HepG2 (cell line): ENCODE measurements around the gene AGRN. TPM values are rescaled to one million over a fixed set of nuclear protein-coding genes. Genes with fewer than 3 reads are reported as not detected.

Experiments used
- ARNTL ChIP-seq: sonication (generic); formaldehyde crosslinking; IDR thresholded peaks from 2 replicates; pipeline ENCODE4 v1.4.0; 2020; ENCODE audit warnings: mild to moderate bottlenecking, missing genetic modification reagents
- BHLHE40 ChIP-seq: IDR thresholded peaks from 2 replicates; pipeline ENCODE4 v1.6.1; 2011; ENCODE audit warnings: low read length, improper control_type of control experiment
- CBX5 ChIP-seq: sonication (generic); formaldehyde crosslinking; IDR thresholded peaks from 2 replicates; pipeline ENCODE4 v1.4.0; 2020; ENCODE audit warnings: missing genetic modification reagents, borderline replicate concordance
- DPF2 ChIP-seq: sonication (generic); formaldehyde crosslinking; IDR thresholded peaks from 2 replicates; pipeline ENCODE4 v1.4.0; 2020; ENCODE audit warnings: mild to moderate bottlenecking, low read depth, missing genetic modification reagents, borderline replicate concordance
- GFI1 ChIP-seq: sonication (generic); formaldehyde crosslinking; IDR thresholded peaks from 2 replicates; pipeline ENCODE4 v1.5.0; 2020; ENCODE audit warnings: missing genetic modification reagents, mild to moderate bottlenecking, borderline replicate concordance
- JUNB ChIP-seq: sonication (generic); formaldehyde crosslinking; IDR thresholded peaks from 2 replicates; pipeline ENCODE4 v1.8.0; 2022; ENCODE audit warnings: missing genetic modification reagents, mild to moderate bottlenecking, borderline replicate concordance
- KDM2A ChIP-seq: sonication (generic); formaldehyde crosslinking; IDR thresholded peaks from 2 replicates; pipeline ENCODE4 v1.4.0; 2020; ENCODE audit warnings: low read depth, missing genetic modification reagents, borderline replicate concordance
- KDM5B ChIP-seq: sonication (generic); formaldehyde crosslinking; IDR thresholded peaks from 2 replicates; pipeline ENCODE4 v1.4.0; 2020; ENCODE audit warnings: missing genetic modification reagents, mild to moderate bottlenecking, borderline replicate concordance
- MIXL1 ChIP-seq: IDR thresholded peaks from 2 replicates; pipeline ENCODE4 v1.6.1; 2016
- MXD1 ChIP-seq: sonication (generic); formaldehyde crosslinking; IDR thresholded peaks from 2 replicates; pipeline ENCODE4 v1.4.0; 2020; ENCODE audit warnings: mild to moderate bottlenecking, missing genetic modification reagents
- NCOA5 ChIP-seq: sonication (generic); formaldehyde crosslinking; IDR thresholded peaks from 2 replicates; pipeline ENCODE4 v1.4.0; 2020; ENCODE audit warnings: missing genetic modification reagents
- NFIB ChIP-seq: sonication (generic); formaldehyde crosslinking; IDR thresholded peaks from 2 replicates; pipeline ENCODE4 v1.9.0; 2021; ENCODE audit warnings: missing genetic modification reagents, mild to moderate bottlenecking, borderline replicate concordance
- NPAS2 ChIP-seq: sonication (generic); formaldehyde crosslinking; IDR thresholded peaks from 2 replicates; pipeline ENCODE4 v1.8.0; 2022; ENCODE audit warnings: mild to moderate bottlenecking, missing genetic modification reagents, borderline replicate concordance
- PLRG1 ChIP-seq: fragments of 450-650 bp; conservative IDR thresholded peaks from 2 replicates; pipeline ENCODE4 v1.6.1; 2016
- PLSCR1 ChIP-seq: sonication (generic); formaldehyde crosslinking; IDR thresholded peaks from 2 replicates; pipeline ENCODE4 v1.5.0; 2020; ENCODE audit warnings: missing genetic modification reagents, mild to moderate bottlenecking, borderline replicate concordance
- RAD21 ChIP-seq: fragments of 450-650 bp; formaldehyde crosslinking; IDR thresholded peaks from 2 replicates; pipeline ENCODE4 v1.5.0; 2020; ENCODE audit warnings: mild to moderate bottlenecking
- SIX1 ChIP-seq: sonication (generic); formaldehyde crosslinking; IDR thresholded peaks from 2 replicates; pipeline ENCODE4 v1.4.0; 2020; ENCODE audit warnings: missing genetic modification reagents, borderline replicate concordance
- SMC3 ChIP-seq: IDR thresholded peaks from 2 replicates; pipeline ENCODE4 v1.6.1; 2011; ENCODE audit warnings: low read length, improper control_type of control experiment
- TCF12 ChIP-seq, 2 experiments: fragments of 450-650 bp in 1 of 2; sonication (generic) in 1 of 2; formaldehyde crosslinking in 1 of 2; IDR thresholded peaks; 2 replicates each; pipeline versions ENCODE4 v1.6.1 to v1.8.0; 2017 to 2022; ENCODE audit warnings: antibody characterized with exemption in 1 of 2, mild to moderate bottlenecking in 1 of 2, missing genetic modification reagents in 1 of 2, moderate library complexity in 1 of 2
- TFDP1 ChIP-seq: IDR thresholded peaks from 2 replicates; pipeline ENCODE4 v1.6.1; 2016; ENCODE audit warnings: missing compliant biosample characterization, missing genetic modification reagents, borderline replicate concordance
- TGIF2 ChIP-seq: IDR thresholded peaks from 2 replicates; pipeline ENCODE4 v1.6.1; 2016; ENCODE audit warnings: control low read depth, missing compliant biosample characterization
- ZNF12 ChIP-seq: sonication (generic); formaldehyde crosslinking; IDR thresholded peaks from 2 replicates; pipeline ENCODE4 v1.5.0; 2020; ENCODE audit warnings: missing genetic modification reagents
- ZNF225 ChIP-seq: sonication (generic); formaldehyde crosslinking; IDR thresholded peaks from 2 replicates; pipeline ENCODE4 v1.4.0; 2020; ENCODE audit warnings: mild to moderate bottlenecking, missing genetic modification reagents
- ZNF235 ChIP-seq: sonication (generic); formaldehyde crosslinking; IDR thresholded peaks from 2 replicates; pipeline ENCODE4 v1.8.1; 2023; ENCODE audit warnings: mild to moderate bottlenecking, missing genetic modification reagents, borderline replicate concordance
- ZNF33B ChIP-seq: sonication (generic); formaldehyde crosslinking; IDR thresholded peaks from 2 replicates; pipeline ENCODE4 v1.5.1; 2020; ENCODE audit warnings: mild to moderate bottlenecking, missing genetic modification reagents
- ZNF350 ChIP-seq: sonication (generic); formaldehyde crosslinking; IDR thresholded peaks from 2 replicates; pipeline ENCODE4 v1.4.0; 2020; ENCODE audit warnings: mild to moderate bottlenecking, low read depth, missing genetic modification reagents, borderline replicate concordance
- ZNF501 ChIP-seq: sonication (generic); formaldehyde crosslinking; IDR thresholded peaks from 2 replicates; pipeline ENCODE4 v1.5.1; 2020; ENCODE audit warnings: mild to moderate bottlenecking, moderate library complexity, missing genetic modification reagents
- ZNF713 ChIP-seq: sonication (generic); formaldehyde crosslinking; IDR thresholded peaks from 2 replicates; pipeline ENCODE4 v1.4.0; 2020; ENCODE audit warnings: mild to moderate bottlenecking, missing genetic modification reagents
- ZNF790 ChIP-seq: sonication (generic); formaldehyde crosslinking; IDR thresholded peaks from 2 replicates; pipeline ENCODE4 v1.8.0; 2022; ENCODE audit warnings: missing genetic modification reagents, mild to moderate bottlenecking, borderline replicate concordance
- ZZZ3 ChIP-seq: sonication (generic); formaldehyde crosslinking; IDR thresholded peaks from 2 replicates; pipeline ENCODE4 v1.4.0; 2020; ENCODE audit warnings: missing genetic modification reagents, mild to moderate bottlenecking, borderline replicate concordance
- polyA plus RNA-seq, 8 experiments: library from polyadenylated mRNA; depleted of rRNA in 3 of 8; stranded (reverse) in 7 of 8; unstranded in 1 of 8; fragments of >200 nt; fragmentation: Illumina TruSeq in 4 of 8; extraction: Trizol in 4 of 8; gene quantifications; 2 replicates each; pipeline versions ENCODE4 v1.2.1 to v1.2.3, GENCODE V29; 2011 to 2016; ENCODE audit warnings: low read depth in 4 of 8, missing spikeins in 1 of 8, mixed read lengths in 1 of 8; ENCODE audit not compliant: insufficient read depth in 1 of 8
- total RNA-seq, 5 experiments: library from RNA; depleted of rRNA; stranded (reverse); fragments of >200 nt; fragmentation: Illumina TruSeq; extraction: Trizol; gene quantifications; 2 replicates each; pipeline ENCODE4 v1.2.3, GENCODE V29; 2016; ENCODE audit warnings: low read depth in 1 of 5

AGRN gene
- total and polyA plus RNA-seq, 2 of the 13 experiments (the other 11 are each of a cell fraction or from before 2014, with no cell fraction given), result 29.8 to 65.2 TPM

- TF ChIP-seq NCOA5 (CRISPR knock-in tag) (0 out of 2 replicates have a peak, but pooled peaks have one; percentile 14), KDM2A (peak; percentile 85; the same call in 1 of the 2 replicates), KDM5B (peak; percentile 77; the same call in 1 of the 2 replicates), SMC3 (no peak), PLRG1 (no peak), TGIF2 (CRISPR knock-in tag) (peak; percentile 59; the same call in 1 of the 2 replicates), MXD1 (CRISPR knock-in tag) (peak; percentile 79), ARNTL (CRISPR knock-in tag) (peak; percentile 94), DPF2 (CRISPR knock-in tag) (no peak; the same call in 1 of the 2 replicates), GFI1 (no peak; the same call in 1 of the 2 replicates), TFDP1 (CRISPR knock-in tag) (peak; percentile 82; the same call in 1 of the 2 replicates), NPAS2 (CRISPR knock-in tag) (no peak), CBX5 (CRISPR knock-in tag) (peak; percentile 37; the same call in 1 of the 2 replicates), ZNF713 (CRISPR knock-in tag) (no peak), ZNF350 (CRISPR knock-in tag) (peak; percentile 35; the same call in 1 of the 2 replicates), ZNF235 (no peak), PLSCR1 (CRISPR knock-in tag) (no peak), ZZZ3 (CRISPR knock-in tag) (no peak), ZNF225 (peak; percentile 54; the same call in 1 of the 2 replicates), ZNF501 (CRISPR knock-in tag) (peak; percentile 89), ZNF12 (0 out of 2 replicates have a peak, but pooled peaks have one; percentile 34), SIX1 (CRISPR knock-in tag) (no peak), NFIB (CRISPR knock-in tag) (no peak), TCF12 (IDR thresholded peaks at IDR 0.05) (no peak), TCF12 (CRISPR knock-in tag; IDR thresholded peaks at IDR 0.05) (no peak; the same call in none of the 2 replicates), ZNF790 (CRISPR knock-in tag) (peak; percentile 71), BHLHE40 (peak; percentile 93), JUNB (CRISPR knock-in tag) (no peak), ZNF33B (no peak), MIXL1 (CRISPR knock-in tag) (no peak; the same call in 1 of the 2 replicates), RAD21 (no peak)
Observed at GRCh38 chr1:1000357-1001056, 19.4 kb upstream of the AGRN start (continued).
